H9 (cell line): ENCODE data around the gene LOC128125822.

ENCODE experiments used
- DNase-seq: peaks from one replicate; pipeline ENCODE4 v3.0.0-alpha.2; 2017
- H2AFZ ChIP-seq: one replicate; pipeline ENCODE4 v1.6.1; 2013; ENCODE audit warnings: mild to moderate bottlenecking, low read length, control low read depth, moderate library complexity
- H2AK5ac ChIP-seq: 2 replicates; pipeline ENCODE4 v1.6.1; 2013; ENCODE audit warnings: low read length, control low read depth, mixed read lengths; ENCODE audit not compliant: insufficient read length
- H2BK120ac ChIP-seq: one replicate; pipeline ENCODE4 v1.6.1; 2013; ENCODE audit warnings: low read depth, mild to moderate bottlenecking, low read length, control low read depth, inconsistent platforms; ENCODE audit not compliant: poor library complexity, severe bottlenecking
- H2BK12ac ChIP-seq: 2 replicates; pipeline ENCODE4 v1.6.1; 2013; ENCODE audit warnings: low read length, control low read depth, mixed read lengths, low read depth; ENCODE audit not compliant: insufficient read length
- H2BK15ac ChIP-seq: 2 replicates; pipeline ENCODE4 v1.6.1; 2013; ENCODE audit warnings: low read depth, low read length, control low read depth
- H2BK20ac ChIP-seq: one replicate; pipeline ENCODE4 v1.6.1; 2013; ENCODE audit warnings: low read depth, mild to moderate bottlenecking, low read length, control low read depth, inconsistent platforms; ENCODE audit not compliant: poor library complexity, severe bottlenecking
- H2BK5ac ChIP-seq: 2 replicates; pipeline ENCODE4 v1.6.1; 2013; ENCODE audit warnings: low read length, control low read depth, mixed read lengths; ENCODE audit not compliant: insufficient read length
- H3K14ac ChIP-seq: 2 replicates; pipeline ENCODE4 v1.6.1; 2013; ENCODE audit warnings: low read length, control low read depth; ENCODE audit not compliant: insufficient read depth
- H3K18ac ChIP-seq: 2 replicates; pipeline ENCODE4 v1.6.1; 2013; ENCODE audit warnings: low read depth, mild to moderate bottlenecking, mixed read lengths, low read length, control low read depth; ENCODE audit not compliant: insufficient read length
- H3K23ac ChIP-seq: 2 replicates; pipeline ENCODE4 v1.6.1; 2013; ENCODE audit warnings: low read length, control low read depth, mixed read lengths, low read depth; ENCODE audit not compliant: insufficient read length
- H3K23me2 ChIP-seq: 2 replicates; pipeline ENCODE4 v1.6.1; 2013; ENCODE audit warnings: low read depth, mild to moderate bottlenecking, mixed read lengths, low read length, control low read depth; ENCODE audit not compliant: insufficient read length, poor library complexity, severe bottlenecking
- H3K27ac ChIP-seq: 2 replicates; pipeline ENCODE4 v1.5.1; 2013; ENCODE audit warnings: low read length, control low read depth, mixed read lengths, low read depth; ENCODE audit not compliant: insufficient read length
- H3K27me3 ChIP-seq: 2 replicates; pipeline ENCODE4 v1.6.1; 2013; ENCODE audit warnings: low read length, control low read depth, inconsistent platforms; ENCODE audit not compliant: insufficient read depth
- H3K4ac ChIP-seq: 2 replicates; pipeline ENCODE4 v1.6.1; 2013; ENCODE audit warnings: low read depth, mild to moderate bottlenecking, control low read depth, inconsistent platforms, low read length, moderate library complexity
- H3K4me1 ChIP-seq: 2 replicates; pipeline ENCODE4 v1.6.1; 2013; ENCODE audit warnings: low read length, control low read depth, inconsistent platforms; ENCODE audit not compliant: insufficient read depth
- H3K4me2 ChIP-seq: 2 replicates; pipeline ENCODE4 v1.6.1; 2013; ENCODE audit warnings: low read length, control low read depth, mixed read lengths; ENCODE audit not compliant: insufficient read length, insufficient read depth
- H3K56ac ChIP-seq: 2 replicates; pipeline ENCODE4 v1.6.1; 2013; ENCODE audit warnings: low read depth, mild to moderate bottlenecking, mixed read lengths, low read length, control low read depth; ENCODE audit not compliant: insufficient read length
- H3K79me1 ChIP-seq: 2 replicates; pipeline ENCODE4 v1.6.1; 2013; ENCODE audit warnings: low read depth, mild to moderate bottlenecking, moderate library complexity, low read length, control low read depth, inconsistent platforms; ENCODE audit not compliant: insufficient read depth, poor library complexity, severe bottlenecking
- H3K79me2 ChIP-seq: 2 replicates; pipeline ENCODE4 v1.6.1; 2013; ENCODE audit warnings: low read length, control low read depth, inconsistent platforms; ENCODE audit not compliant: insufficient read depth
- H3K9ac ChIP-seq: 2 replicates; pipeline ENCODE4 v1.6.1; 2013; ENCODE audit warnings: low read length, control low read depth, mixed read lengths; ENCODE audit not compliant: insufficient read length; ENCODE audit errors: extremely low read depth
- H3K9me3 ChIP-seq: one replicate; pipeline ENCODE4 v1.6.1; 2013; ENCODE audit warnings: low read depth, low read length, inconsistent platforms; ENCODE audit not compliant: control insufficient read depth
- H3T11ph ChIP-seq: one replicate; pipeline ENCODE4 v1.6.1; 2013; ENCODE audit warnings: mild to moderate bottlenecking, low read length, control low read depth, inconsistent platforms
- H4K20me1 ChIP-seq: one replicate; pipeline ENCODE4 v1.6.1; 2013; ENCODE audit not compliant: control insufficient read depth, insufficient read length, insufficient read depth
- H4K5ac ChIP-seq: 2 replicates; pipeline ENCODE4 v1.6.1; 2013; ENCODE audit warnings: low read depth, mild to moderate bottlenecking, mixed read lengths, low read length, control low read depth; ENCODE audit not compliant: insufficient read length
- H4K8ac ChIP-seq: replicated peaks from 2 replicates; pipeline ENCODE4 v1.6.1; 2013; ENCODE audit warnings: low read length, control low read depth, mixed read lengths, low read depth; ENCODE audit not compliant: insufficient read length
- H4K91ac ChIP-seq: 2 replicates; pipeline ENCODE4 v1.6.1; 2013; ENCODE audit warnings: low read depth, mild to moderate bottlenecking, moderate library complexity, mixed read lengths, low read length, control low read depth; ENCODE audit not compliant: insufficient read length
- H3K27ac Mint-ChIP-seq, 3 experiments: 2 replicates in 2 of 3; 3 replicates in 1 of 3; pipeline ENCODE4 v1.8.0; 2020 to 2021; ENCODE audit warnings: mixed read lengths in 3 of 3, mild to moderate bottlenecking in 1 of 3, moderate library complexity in 1 of 3
- H3K27me3 Mint-ChIP-seq: 2 replicates; pipeline ENCODE4 v1.8.0; 2021; ENCODE audit warnings: low read depth, mild to moderate bottlenecking, moderate library complexity, mixed read lengths
- H3K36me3 Mint-ChIP-seq, 3 experiments: 2 replicates in 2 of 3; 3 replicates in 1 of 3; pipeline ENCODE4 v1.8.0; 2020 to 2021; ENCODE audit warnings: low read depth in 3 of 3, mixed read lengths in 3 of 3; ENCODE audit not compliant: insufficient read depth in 1 of 3
- H3K4me1 Mint-ChIP-seq, 2 experiments: 2 replicates each; pipeline ENCODE4 v1.8.0; 2020; ENCODE audit warnings: mixed read lengths in 2 of 2
- H3K4me3 Mint-ChIP-seq, 2 experiments: 2 replicates in 1 of 2; 3 replicates in 1 of 2; pipeline ENCODE4 v1.8.0; 2020 to 2021; ENCODE audit warnings: mild to moderate bottlenecking in 2 of 2, mixed read lengths in 2 of 2, moderate library complexity in 1 of 2
- H3K9me3 Mint-ChIP-seq, 2 experiments: 2 replicates in 1 of 2; 3 replicates in 1 of 2; pipeline ENCODE4 v1.8.0; 2020; ENCODE audit warnings: mild to moderate bottlenecking in 2 of 2, mixed read lengths in 2 of 2, moderate library complexity in 1 of 2
- WGBS: extraction: QIAGEN DNeasy Blood & Tissue Kit; methylation state at CpG from one replicate; pipeline ENCODE4 v1.1.7; 2013; ENCODE audit warnings: missing lambda C conversion rate, low lambda C conversion rate, mixed read lengths; ENCODE audit not compliant: insufficient read length; ENCODE audit errors: extremely low coverage; 5-methylcytosine and 5-hydroxymethylcytosine counted together
- TF ChIP-seq, protein P1 (sequence below): fragments of 200-600 bp; sonication (generic); conservative IDR thresholded peaks from 3 replicates; pipeline ENCODE4 v1.8.0; 2021; ENCODE audit warnings: antibody characterized with exemption, mild to moderate bottlenecking

LOC128125822 gene

DNA sequence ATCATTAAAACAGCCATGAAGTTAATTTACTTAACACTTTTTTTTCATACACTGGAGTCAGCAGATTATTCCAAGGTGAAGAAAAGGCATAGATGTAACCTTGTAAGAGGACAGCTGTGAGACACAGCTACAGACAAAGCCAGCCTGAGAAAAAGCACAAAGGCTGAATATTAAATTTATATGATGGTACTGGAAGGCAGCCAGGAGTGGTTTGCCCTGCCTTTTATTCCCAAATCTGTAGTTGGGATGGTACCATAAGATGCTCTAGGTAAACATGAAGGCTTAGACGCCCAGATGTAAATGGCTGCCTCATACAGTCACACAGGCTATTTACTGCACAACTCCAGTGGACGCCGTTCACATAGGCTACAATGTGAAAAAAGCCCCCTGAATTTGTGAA is 42.1 kb upstream of the LOC128125822 start:
- H3K4ac ChIP-seq = no peak overlapping the region
- no peak overlapping the region for H2AFZ ChIP-seq

More for the DNA sequence above, 42.1 kb upstream of the LOC128125822 start:
- no peak overlapping the region for H2AK5ac ChIP-seq
- TF ChIP-seq, protein P1, sequence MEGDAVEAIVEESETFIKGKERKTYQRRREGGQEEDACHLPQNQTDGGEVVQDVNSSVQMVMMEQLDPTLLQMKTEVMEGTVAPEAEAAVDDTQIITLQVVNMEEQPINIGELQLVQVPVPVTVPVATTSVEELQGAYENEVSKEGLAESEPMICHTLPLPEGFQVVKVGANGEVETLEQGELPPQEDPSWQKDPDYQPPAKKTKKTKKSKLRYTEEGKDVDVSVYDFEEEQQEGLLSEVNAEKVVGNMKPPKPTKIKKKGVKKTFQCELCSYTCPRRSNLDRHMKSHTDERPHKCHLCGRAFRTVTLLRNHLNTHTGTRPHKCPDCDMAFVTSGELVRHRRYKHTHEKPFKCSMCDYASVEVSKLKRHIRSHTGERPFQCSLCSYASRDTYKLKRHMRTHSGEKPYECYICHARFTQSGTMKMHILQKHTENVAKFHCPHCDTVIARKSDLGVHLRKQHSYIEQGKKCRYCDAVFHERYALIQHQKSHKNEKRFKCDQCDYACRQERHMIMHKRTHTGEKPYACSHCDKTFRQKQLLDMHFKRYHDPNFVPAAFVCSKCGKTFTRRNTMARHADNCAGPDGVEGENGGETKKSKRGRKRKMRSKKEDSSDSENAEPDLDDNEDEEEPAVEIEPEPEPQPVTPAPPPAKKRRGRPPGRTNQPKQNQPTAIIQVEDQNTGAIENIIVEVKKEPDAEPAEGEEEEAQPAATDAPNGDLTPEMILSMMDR = no peak
- no peak overlapping the region for H3K4me3 Mint-ChIP-seq
- H3K79me1 ChIP-seq = no peaks in the 10 kb centered on the region
- no peak overlapping the region for H2BK12ac ChIP-seq
- no peak overlapping the region for H2BK5ac ChIP-seq
- no peak for DNase-seq
- no peak overlapping the region for H3K4me2 ChIP-seq
- H3T11ph ChIP-seq = no peak overlapping the region
- no peaks in the 10 kb centered on the region for H3K23me2 ChIP-seq
- H3K9ac ChIP-seq = no peak overlapping the region
- no peaks in the 10 kb centered on the region for H3K27me3 ChIP-seq
- H3K23ac ChIP-seq = no peak overlapping the region
- H3K56ac ChIP-seq = no peak overlapping the region
- H4K5ac ChIP-seq = no peak overlapping the region
- H2BK120ac ChIP-seq = no peak overlapping the region
- no peak overlapping the region for H4K8ac ChIP-seq
- no peaks in the 10 kb centered on the region for H3K4me1 ChIP-seq
- peaks cover 2% of the 10 kb centered on the region for H3K27me3 Mint-ChIP-seq
- H3K9me3 Mint-ChIP-seq = no peaks in the 10 kb centered on the region
- no peak overlapping the region for H3K27ac Mint-ChIP-seq
- WGBS = no CpG with 5 or more reads among the region's 3 CpGs
- no peaks in the 10 kb centered on the region for H4K20me1 ChIP-seq
- H4K91ac ChIP-seq = no peak overlapping the region
- H3K27ac ChIP-seq = no peak overlapping the region
- H2BK15ac ChIP-seq = no peak overlapping the region
- no peak overlapping the region for H3K18ac ChIP-seq
- H2BK20ac ChIP-seq = no peak overlapping the region
- no peak overlapping the region for H3K14ac ChIP-seq
- no peaks in the 10 kb centered on the region for H3K9me3 ChIP-seq
- H3K79me2 ChIP-seq = no peaks in the 10 kb centered on the region
- no peaks in the 10 kb centered on the region for H3K36me3 Mint-ChIP-seq
- no peaks in the 10 kb centered on the region for H3K4me1 Mint-ChIP-seq
